B cell (primary cell): ENCODE results near the gene ODF4. TPM values are rescaled to one million over a fixed set of nuclear protein-coding genes. Genes with fewer than 3 reads are reported as not detected.

ENCODE experiments used
- ATAC-seq: fragments of 200-7000 bp; cut with Tn5 transposase; one replicate; pipeline ENCODE4 v1.10.0; 2021; ENCODE audit warnings: low read depth, mild to moderate bottlenecking, moderate number of reproducible peaks, moderate library complexity
- CTCF ChIA-PET: fragments of 350-600 bp; sonication (Branson Sonifier 250); formaldehyde crosslinking; loops from one replicate; lab custom pipeline; 2021; ENCODE audit warnings: antibody characterized with exemption, inconsistent platforms; lab: Charles Lee
- POLR2A ChIA-PET: fragments of 350-600 bp; sonication (Branson Sonifier 250); formaldehyde crosslinking; loops from one replicate; lab custom pipeline; 2021; ENCODE audit warnings: antibody characterized with exemption; lab: Charles Lee
- DNase-seq: peaks from one replicate; pipeline ENCODE4 v3.0.0; 2013
- H2AFZ ChIP-seq: 2 replicates; pipeline ENCODE4 v1.6.1; 2012; ENCODE audit warnings: mild to moderate bottlenecking, low read depth, low read length; ENCODE audit not compliant: insufficient read depth, poor library complexity, severe bottlenecking
- H3K27ac ChIP-seq, 2 donors: 1 replicate in 1 of 2; 2 replicates in 1 of 2; pipeline ENCODE4 v1.5.1; 2012 to 2013; ENCODE audit warnings: low read length in 2 of 2, mild to moderate bottlenecking in 2 of 2, moderate library complexity in 1 of 2
- H3K27me3 ChIP-seq, 4 experiments: fragments of 200-600 bp in 1 of 4; sonication (generic) in 1 of 4; replicated peaks in 1 of 4; 1 replicate in 2 of 4; 2 replicates in 2 of 4; pipeline versions ENCODE4 v1.6.1 to v1.7.0; 2013 to 2016; ENCODE audit warnings: low read length in 3 of 4, mild to moderate bottlenecking in 2 of 4, mixed read lengths in 1 of 4, moderate library complexity in 1 of 4; ENCODE audit not compliant: insufficient read depth in 4 of 4, control insufficient read depth in 3 of 4; ENCODE audit errors: control extremely low read depth in 1 of 4
- H3K36me3 ChIP-seq, 2 experiments: replicated peaks in 1 of 2; 1 replicate in 1 of 2; 2 replicates in 1 of 2; pipeline versions ENCODE4 v1.6.1 to v1.7.1; 2013; ENCODE audit warnings: low read length in 1 of 2; ENCODE audit not compliant: insufficient read depth in 2 of 2, control insufficient read depth in 1 of 2; ENCODE audit errors: control extremely low read depth in 1 of 2, extremely low read depth in 1 of 2
- H3K4me1 ChIP-seq, 2 donors: fragments of 200-600 bp in 1 of 2; sonication (generic) in 1 of 2; 1 replicate in 1 of 2; 2 replicates in 1 of 2; pipeline versions ENCODE4 v1.5.1 to v1.6.1; 2013 to 2017; ENCODE audit warnings: low read length in 2 of 2; ENCODE audit not compliant: control insufficient read depth in 2 of 2, insufficient read depth in 2 of 2
- H3K4me2 ChIP-seq: replicated peaks from 2 replicates; pipeline ENCODE3; 2012; ENCODE audit warnings: mild to moderate bottlenecking, low read depth, low read length; ENCODE audit not compliant: poor library complexity, severe bottlenecking
- H3K4me3 ChIP-seq, 5 experiments: fragments of 200-600 bp in 1 of 5; sonication (generic) in 1 of 5; 1 replicate in 3 of 5; 2 replicates in 2 of 5; pipeline versions ENCODE4 v1.5.1 to v1.7.0; 2011 to 2016; ENCODE audit warnings: low read length in 4 of 5, mild to moderate bottlenecking in 4 of 5, low read depth in 2 of 5, control low read depth in 1 of 5, moderate library complexity in 1 of 5; ENCODE audit not compliant: insufficient read depth in 1 of 5; ENCODE audit errors: control extremely low read depth in 1 of 5, extremely low read depth in 1 of 5
- H3K79me2 ChIP-seq: fragments of 200-600 bp; sonication (generic); one replicate; pipeline ENCODE4 v1.6.0; 2016; ENCODE audit warnings: low read length; ENCODE audit not compliant: control insufficient read depth, insufficient read depth
- H3K9ac ChIP-seq: fragments of 200-600 bp; sonication (generic); 2 replicates; pipeline ENCODE4 v1.6.1; 2017; ENCODE audit warnings: mild to moderate bottlenecking, low read length, moderate library complexity
- H3K9me3 ChIP-seq, 3 donors: one replicate each; pipeline versions ENCODE4 v1.6.1 to v1.7.1; 2013; ENCODE audit warnings: low read length in 2 of 3; ENCODE audit not compliant: control insufficient read depth in 2 of 3, insufficient read depth in 1 of 3; ENCODE audit errors: control extremely low read depth in 1 of 3
- H4K20me1 ChIP-seq: 2 replicates; pipeline ENCODE4 v1.6.0; 2012; ENCODE audit warnings: mild to moderate bottlenecking, low read length; ENCODE audit not compliant: insufficient read depth, control insufficient read depth, poor library complexity, severe bottlenecking
- H3K27ac Mint-ChIP-seq: one replicate; pipeline ENCODE4 v1.8.0; 2021; ENCODE audit warnings: mixed read lengths
- H3K27me3 Mint-ChIP-seq: one replicate; pipeline ENCODE4 v1.8.0; 2021; ENCODE audit warnings: mixed read lengths
- H3K4me1 Mint-ChIP-seq: one replicate; pipeline ENCODE4 v1.8.0; 2021; ENCODE audit warnings: mixed read lengths
- H3K4me3 Mint-ChIP-seq: one replicate; pipeline ENCODE4 v1.8.0; 2021; ENCODE audit warnings: mixed read lengths
- H3K9me3 Mint-ChIP-seq: one replicate; pipeline ENCODE4 v1.8.0; 2022; ENCODE audit warnings: mixed read lengths; ENCODE audit not compliant: insufficient read depth
- CTCF ChIP-seq: fragments of 200-600 bp; IDR thresholded peaks from one replicate; pipeline ENCODE4 v1.8.0; 2022; ENCODE audit warnings: antibody characterized with exemption, mild to moderate bottlenecking
- EZH2 ChIP-seq: IDR thresholded peaks from 2 replicates; pipeline ENCODE4 v1.6.1; 2012; ENCODE audit warnings: borderline replicate concordance, low read depth, mild to moderate bottlenecking, moderate library complexity, low read length; ENCODE audit not compliant: insufficient read depth, poor library complexity, severe bottlenecking
- WGBS: methylation state at CpG from one replicate; pipeline ENCODE4 v1.1.5; 2013; ENCODE audit warnings: missing lambda C conversion rate; ENCODE audit not compliant: insufficient coverage; 5-methylcytosine and 5-hydroxymethylcytosine counted together
- intact Hi-C: fragments of 100-400 bp; cut with micrococcal nuclease; formaldehyde crosslinking; loops from one replicate; pipeline ENCODE4 v1.10.0; 2022
- polyA plus RNA-seq: library from polyadenylated mRNA; depleted of rRNA; stranded (reverse); fragments of >200 nt; gene quantifications from 2 replicates; pipeline ENCODE4 v1.2.3, GENCODE V29; 2012
- total RNA-seq, 2 donors: library from RNA; stranded (reverse); fragments of 120-200 nt in 1 of 2; gene quantifications; 1 replicate in 1 of 2; 2 replicates in 1 of 2; pipeline versions ENCODE4 v1.2.3 to v1.2.4, GENCODE V29; 2013 to 2022

ODF4 gene
- total and polyA plus RNA-seq, 2 donors (not counting 1 experiment from before 2014, with no cell fraction given): not detected

- Histone ChIP-seq H3K79me2 (no peaks in the 10 kb centered on the region), H3K4me2 (no peak overlapping the region), H3K9ac (no peak overlapping the region), H3K27ac (no peak overlapping the region), H4K20me1 (no peaks in the 10 kb centered on the region), H2AFZ (no peak overlapping the region), H3K27me3 (peaks cover 0 to 21% (median 6%) of the 10 kb centered on the region in 4 experiments), H3K4me3 (no peak overlapping the region), H3K36me3 (no peaks in the 10 kb centered on the region), H3K4me1 (peaks cover 0 to 8% of the 10 kb centered on the region in 2 donors), H3K9me3 (no peaks in the 10 kb centered on the region)
- H3K27ac Mint-ChIP-seq: no peak overlapping the region
- no peak overlapping the region for H3K4me3 Mint-ChIP-seq
- POLR2A ChIA-PET: no interaction called here
- DNase-seq (no peak), ATAC-seq (no peak)
- peaks cover 5% of the 10 kb centered on the region for H3K4me1 Mint-ChIP-seq
- no peaks in the 10 kb centered on the region for H3K9me3 Mint-ChIP-seq
- no peak for TF ChIP-seq CTCF
- TF ChIP-seq EZH2: no peak
- 72% methylated on average over 6 of the region's 6 CpGs for WGBS
- H3K27me3 Mint-ChIP-seq: peaks cover 30% of the 10 kb centered on the region
- intact Hi-C loops: no loop called here
- CTCF ChIA-PET: interaction anchor here (1.7 kb wide), 1 partner anchor 464 kb away, joined by 4 read pairs; no protein-coding TSS in a partner anchor
Observed at GRCh38 chr17:8320990-8321389, 18.6 kb upstream of the ODF4 start.

GRCh38 chr17:8322061-8322460 is 17.6 kb upstream of the ODF4 start:
- POLR2A ChIA-PET: no interaction called here
- H3K9me3 Mint-ChIP-seq: no peaks in the 10 kb centered on the region
- H3K79me2 ChIP-seq: no peaks in the 10 kb centered on the region

More at GRCh38 chr17:8322061-8322460, 17.6 kb upstream of the ODF4 start:
- Histone ChIP-seq H3K36me3 (no peaks in the 10 kb centered on the region), H3K9ac (no peak overlapping the region), H3K27me3 (peaks cover 0 to 28% (median 11%) of the 10 kb centered on the region in 4 experiments), H3K27ac (no peak overlapping the region), H3K4me2 (no peak overlapping the region), H3K4me1 (peaks cover 10 to 19% of the 10 kb centered on the region in 2 donors), H4K20me1 (no peaks in the 10 kb centered on the region), H3K4me3 (no peak overlapping the region), H3K9me3 (peaks cover 0 to 6% (median 0%) of the 10 kb centered on the region in 3 donors), H2AFZ (no peak overlapping the region)
- ATAC-seq (no peak), DNase-seq (no peak)
- TF ChIP-seq EZH2: no peak
- TF ChIP-seq CTCF: no peak
- Mint-ChIP-seq H3K27ac (no peak overlapping the region), H3K4me3 (no peak overlapping the region), H3K27me3 (peaks cover 32% of the 10 kb centered on the region), H3K4me1 (peaks cover 13% of the 10 kb centered on the region)
- WGBS: 94% methylated on average over 8 of the region's 8 CpGs
- intact Hi-C loops: no loop called here
- CTCF ChIA-PET: interaction anchor here (1.7 kb wide), 1 partner anchor 463 kb away, joined by 4 read pairs; no protein-coding TSS in a partner anchor
